GM19395 (cell line): Measurements from ENCODE around the gene ADPRHL1.

Experiments used
- ATAC-seq: cut with Tn5 transposase; IDR thresholded peaks from one replicate; pipeline ENCODE4 v1.9.1; 2021; ENCODE audit warnings: mild to moderate bottlenecking, moderate library complexity; ENCODE audit not compliant: unreplicated experiment

ADPRHL1 gene

DNA sequence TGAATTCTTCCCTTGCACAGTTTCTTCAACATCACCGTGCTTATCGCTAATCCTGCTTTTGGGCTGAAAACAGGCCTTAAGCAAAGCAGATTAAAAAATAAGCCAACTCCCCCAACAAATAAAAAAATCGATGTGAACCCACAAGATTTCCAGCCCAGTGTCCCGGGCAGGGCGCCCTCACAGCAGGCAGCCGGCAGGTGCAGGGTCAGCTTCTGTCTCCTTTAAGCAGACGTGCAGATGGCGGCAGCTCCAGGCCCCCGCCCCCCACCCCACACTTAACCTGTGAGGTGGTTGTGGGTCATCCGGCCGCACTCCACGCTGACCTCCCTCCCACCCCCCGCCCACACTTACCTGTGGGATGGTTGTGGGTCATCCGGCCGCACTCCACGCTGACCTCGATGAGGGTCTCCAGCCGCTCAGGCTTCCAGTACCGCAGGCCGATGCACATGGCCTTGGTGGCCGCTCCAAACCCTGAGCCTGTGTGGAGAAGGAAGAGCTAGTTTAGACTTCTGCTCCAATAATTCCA, 19.8 kb downstream of the ADPRHL1 start:
- no peak for ATAC-seq

DNA sequence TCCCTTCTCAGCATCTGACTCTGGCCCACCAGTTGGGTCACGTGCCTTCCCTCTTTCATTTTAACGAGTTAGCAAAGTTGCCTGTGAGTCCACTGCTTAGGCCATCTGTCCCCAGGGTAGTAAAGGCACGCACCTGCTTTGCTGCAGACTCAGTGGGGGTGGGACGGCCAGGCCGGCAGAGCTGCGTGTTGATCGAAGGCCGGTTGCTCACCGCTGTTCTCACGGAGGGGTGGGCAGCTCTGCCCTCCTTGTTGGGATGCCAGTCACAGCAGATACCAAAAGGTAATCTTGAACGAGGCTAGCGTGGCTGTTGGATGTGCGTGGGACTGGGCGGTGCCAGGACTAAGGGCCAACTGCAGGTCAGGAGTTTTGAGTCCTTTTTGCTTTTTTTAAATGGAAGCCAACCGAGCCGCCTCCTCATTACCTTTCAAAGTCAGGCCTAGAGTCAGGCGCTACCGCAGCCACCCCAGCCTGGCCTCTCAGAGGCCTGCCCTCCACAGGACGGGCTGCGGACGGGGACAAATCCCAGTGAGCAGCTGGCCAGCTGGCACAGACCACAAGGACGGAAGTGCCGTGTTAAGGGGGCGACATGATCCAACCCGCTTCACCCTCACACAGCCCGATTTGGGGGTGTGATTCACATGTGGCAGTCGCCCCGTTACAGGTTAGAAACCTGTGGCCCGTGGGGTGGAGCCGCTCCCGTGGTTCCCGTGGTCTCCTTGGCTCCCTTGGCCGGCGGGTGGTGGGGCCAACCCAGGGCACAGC, 20.6 kb downstream of the ADPRHL1 start:
- ATAC-seq: no peak

DNA sequence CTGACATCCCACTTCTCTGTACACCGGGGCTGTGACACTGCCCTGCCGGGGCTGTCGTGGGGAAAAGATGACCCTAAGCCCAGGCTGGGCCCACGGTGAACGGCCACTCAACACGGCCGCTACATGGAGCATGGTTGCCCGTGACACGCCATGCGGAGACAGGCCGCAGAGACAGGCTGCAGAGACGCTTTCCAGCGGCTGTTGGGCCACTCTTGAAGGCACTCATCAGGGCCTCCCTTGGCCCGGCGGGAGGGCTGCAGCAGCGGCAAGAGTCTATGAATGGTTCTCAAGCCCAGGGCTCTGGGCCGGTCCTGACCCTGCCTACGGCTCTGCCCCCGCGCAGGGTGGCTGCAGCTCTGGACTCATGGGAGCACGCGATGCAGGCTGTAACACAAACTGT, 22.1 kb downstream of the ADPRHL1 start:
- no peak for ATAC-seq

DNA sequence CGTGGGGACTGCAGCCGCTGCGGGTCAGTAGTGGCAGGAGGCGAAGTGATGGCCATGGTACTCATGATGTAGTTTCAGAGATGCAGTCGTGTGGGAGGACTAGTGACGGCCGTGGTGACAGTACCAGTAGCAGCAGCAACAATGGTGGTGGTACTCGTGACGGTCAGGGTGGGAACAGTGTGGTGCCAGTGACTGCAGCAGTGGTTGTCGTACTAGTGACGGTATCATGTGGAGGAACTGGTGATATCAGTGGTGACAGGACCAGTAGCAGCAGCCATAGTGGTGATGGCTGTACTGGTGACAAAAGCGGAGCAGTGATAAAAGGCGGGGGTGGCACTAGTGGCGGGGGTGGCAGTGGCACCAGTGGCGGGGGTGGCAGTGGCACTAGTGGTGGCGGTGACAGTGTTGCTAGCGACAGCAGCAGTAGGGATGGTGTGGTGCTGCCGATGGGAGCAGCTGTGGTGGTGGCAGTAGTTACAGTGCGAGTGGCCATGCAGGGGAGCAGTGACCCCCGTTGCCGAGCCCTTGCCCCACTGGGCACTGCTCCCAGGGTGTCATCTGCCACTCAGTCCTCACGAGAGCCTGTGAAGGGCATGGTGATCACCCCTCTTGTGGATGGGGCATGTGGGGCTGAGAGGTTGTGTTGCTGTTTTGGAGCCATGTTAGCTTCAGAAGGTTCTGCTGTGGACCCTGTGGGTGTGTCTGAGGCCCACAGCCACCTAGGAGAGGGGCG, 22.7 kb downstream of the ADPRHL1 start:
- ATAC-seq: no peak

DNA sequence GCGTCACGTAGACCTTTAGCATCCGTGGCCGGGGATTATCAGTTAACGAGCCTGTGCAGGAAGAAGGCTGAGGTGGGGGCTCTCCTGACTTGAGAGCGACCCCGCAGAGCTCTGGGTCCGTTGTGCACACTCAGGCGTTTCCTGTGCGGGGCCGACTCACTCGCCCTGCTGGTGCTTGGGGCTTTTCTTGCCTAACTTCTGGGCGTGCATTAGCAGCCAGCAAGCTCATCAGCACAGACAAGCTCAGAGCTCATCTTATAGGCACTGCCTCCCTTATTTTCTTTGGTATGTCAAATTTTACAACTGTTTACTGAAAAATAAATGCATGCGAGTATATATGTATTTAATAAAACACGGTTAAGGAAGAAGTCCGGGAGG, 23.7 kb downstream of the ADPRHL1 start:
- no peak for ATAC-seq

DNA sequence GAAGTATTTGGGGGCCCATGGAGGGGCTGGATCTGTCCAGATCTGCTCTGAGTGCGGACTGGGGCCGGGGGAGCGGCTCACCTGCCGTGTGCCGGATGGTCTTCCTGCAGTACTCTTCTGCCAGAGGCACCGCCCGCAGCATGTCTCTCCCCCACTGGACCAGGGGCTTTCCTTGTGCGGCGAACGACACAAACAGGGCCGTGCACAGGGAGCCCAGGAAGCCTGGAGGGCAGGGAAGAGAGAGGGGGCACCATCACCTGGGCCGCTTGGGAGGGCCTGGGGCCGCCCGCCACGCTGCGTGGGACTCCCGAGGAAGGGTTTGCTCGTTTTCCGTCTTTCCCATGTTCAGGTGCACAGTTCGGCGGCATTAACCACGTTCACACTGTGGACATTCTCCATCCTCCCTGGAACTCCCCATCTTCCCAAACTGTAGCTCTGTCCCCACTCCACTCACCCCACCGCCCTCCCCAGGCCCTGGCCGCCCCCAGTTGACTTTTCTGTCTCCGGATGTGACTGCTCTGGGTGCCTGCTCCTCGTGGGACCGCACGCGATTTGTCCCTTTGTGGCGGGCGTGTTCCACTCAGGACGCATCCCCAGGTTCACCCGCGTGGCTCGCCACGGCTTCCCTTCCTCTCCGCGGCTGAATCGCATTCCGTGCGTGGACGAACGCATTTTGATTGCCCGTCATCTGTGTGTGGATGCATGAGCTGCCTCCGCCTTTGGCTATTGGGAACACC, 24.2 kb downstream of the ADPRHL1 start:
- ATAC-seq: no peak

DNA sequence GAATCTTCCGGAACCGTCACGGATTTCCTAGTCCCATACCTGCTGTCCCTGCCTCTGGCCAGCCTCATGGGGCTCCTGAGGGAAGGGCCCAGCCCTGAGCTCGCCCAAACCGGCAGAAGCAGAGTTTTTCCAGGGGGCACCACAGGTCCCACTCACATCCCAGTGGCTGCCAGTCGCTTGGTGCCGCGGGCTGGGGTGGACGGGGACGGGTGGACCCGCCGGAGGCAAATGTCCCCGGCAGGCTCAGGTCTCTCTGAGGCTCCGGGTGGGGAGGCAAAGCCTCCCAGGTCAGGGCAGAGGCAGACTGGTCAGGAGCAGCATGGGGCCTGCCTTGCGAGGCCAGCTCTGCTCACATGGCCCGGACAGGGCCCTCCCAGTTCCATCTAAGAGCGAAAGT, 24.8 kb downstream of the ADPRHL1 start:
- no peak for ATAC-seq

DNA sequence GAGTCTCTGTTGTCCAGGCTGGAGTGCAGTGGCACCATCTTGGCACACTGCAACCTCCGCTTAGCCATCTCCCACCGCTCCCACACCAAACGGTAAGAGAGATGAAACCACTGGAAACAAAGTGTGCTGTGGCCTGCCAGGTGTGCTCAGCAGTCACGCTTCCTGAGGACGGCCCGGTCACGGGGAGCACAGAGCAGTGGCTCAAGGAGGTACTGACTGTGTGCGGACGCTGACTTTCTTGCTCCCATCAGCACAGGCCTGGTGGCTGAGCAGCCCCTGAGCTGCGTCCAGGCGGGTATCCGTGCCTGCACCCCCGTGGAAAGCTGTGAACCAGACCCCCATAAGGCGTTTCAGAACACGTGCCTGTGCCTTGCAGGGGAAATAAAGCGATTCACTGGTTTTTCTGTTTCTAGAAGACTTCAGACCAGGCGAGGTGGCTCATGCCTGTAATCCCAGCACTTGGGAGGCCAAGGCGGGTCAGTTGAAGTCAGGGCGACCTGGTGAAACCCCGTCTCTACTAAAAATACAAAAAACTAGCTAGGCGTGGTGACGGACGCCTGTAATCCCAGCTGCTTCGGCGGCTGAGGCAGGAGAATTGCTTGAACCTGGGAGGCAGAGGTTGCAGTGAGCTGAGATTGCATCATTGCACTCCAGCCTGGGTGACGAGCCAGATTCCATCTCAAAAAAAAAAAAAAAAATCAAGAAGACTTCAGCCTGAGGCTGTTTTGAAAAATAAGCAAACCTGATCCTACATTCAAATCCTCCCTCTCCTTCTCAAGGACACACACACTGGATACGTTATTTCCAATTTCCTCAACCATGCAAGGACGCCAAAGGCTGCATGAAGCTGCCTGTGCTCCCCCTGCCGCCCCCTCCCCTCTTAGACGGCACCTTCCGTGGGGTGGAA, 25.5 kb downstream of the ADPRHL1 start:
- no peak for ATAC-seq

DNA sequence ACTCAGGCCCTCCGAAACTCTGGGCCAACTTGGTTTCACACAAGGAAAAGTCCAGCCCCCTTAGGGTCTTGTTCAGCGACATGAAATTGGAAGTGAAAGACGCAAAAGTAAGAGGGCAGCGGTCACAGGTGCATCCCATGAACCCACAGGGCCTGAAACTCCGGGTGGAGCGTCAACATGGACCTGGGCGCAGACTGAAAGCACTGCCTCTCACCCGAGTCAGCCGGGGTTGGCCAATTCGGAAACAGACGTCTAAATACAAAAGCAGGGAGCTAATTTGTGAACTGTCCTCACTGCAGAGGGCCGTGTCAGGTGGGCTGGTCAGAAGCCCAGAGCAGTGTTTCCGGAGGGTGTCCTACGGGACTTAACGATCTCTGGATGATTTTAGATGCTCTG, 26.7 kb downstream of the ADPRHL1 start:
- ATAC-seq: no peak

DNA sequence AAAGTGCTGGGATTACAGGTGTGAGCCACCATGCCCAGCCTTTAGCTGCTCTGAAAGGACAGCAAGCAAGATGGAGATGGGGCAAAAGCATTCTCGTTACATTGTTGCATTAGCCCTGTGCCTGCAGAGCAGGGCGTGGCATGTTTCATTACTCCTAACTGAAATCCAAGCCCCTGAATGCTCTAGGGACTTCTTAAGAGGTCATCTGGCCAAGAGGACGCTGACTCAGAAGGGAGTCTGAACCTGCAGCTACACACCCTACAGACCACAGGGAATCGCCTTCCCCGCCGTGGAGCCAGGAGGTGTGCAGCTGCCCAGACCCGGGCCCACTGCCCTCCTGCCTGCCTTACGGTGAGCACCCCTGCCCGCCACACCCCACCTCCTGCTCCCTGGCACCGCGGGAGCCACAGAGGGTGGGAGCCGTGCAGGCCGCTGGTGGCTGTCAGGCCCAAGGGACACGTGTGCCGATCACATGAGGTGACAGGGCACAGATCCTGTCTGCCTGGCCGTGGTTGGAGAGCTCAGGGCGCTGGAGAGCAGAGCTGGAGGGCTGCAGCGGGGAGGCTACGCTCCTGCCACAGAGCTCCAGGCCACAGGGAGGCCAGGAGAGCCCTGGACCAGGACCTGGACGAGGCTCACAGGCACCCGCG, 27.2 kb downstream of the ADPRHL1 start:
- no peak for ATAC-seq

DNA sequence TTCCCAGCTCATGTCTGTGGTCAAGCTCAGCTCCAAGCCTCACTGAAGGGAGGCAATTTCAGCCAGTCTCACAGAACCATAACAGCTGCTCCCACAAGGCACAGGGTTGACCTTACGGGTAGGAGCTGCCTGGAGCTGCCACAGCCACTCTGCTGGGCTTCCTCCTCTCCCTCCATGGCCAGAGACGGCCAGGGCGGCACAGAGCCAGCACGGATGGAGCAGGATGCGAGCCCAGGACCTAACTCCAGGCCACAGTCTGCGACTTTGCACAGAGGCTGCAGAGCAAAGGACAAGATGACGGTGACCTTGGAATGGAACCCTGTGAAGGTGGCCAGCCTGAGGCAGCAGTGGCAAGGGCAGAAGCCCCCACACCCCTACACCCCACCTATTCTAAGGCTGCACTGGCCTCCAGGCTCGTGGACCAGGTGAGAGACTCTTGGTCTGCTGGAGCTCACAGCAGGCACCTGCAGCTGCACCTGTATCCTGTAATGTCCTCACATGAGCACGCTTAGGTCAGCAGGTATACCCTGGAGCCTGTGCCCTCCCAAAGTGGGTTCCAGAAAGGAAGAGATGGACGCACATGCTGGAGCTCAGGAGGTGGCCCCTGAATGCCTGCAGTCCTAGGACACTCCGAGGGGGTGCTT, 29.6 kb downstream of the ADPRHL1 start:
- no peak for ATAC-seq

DNA sequence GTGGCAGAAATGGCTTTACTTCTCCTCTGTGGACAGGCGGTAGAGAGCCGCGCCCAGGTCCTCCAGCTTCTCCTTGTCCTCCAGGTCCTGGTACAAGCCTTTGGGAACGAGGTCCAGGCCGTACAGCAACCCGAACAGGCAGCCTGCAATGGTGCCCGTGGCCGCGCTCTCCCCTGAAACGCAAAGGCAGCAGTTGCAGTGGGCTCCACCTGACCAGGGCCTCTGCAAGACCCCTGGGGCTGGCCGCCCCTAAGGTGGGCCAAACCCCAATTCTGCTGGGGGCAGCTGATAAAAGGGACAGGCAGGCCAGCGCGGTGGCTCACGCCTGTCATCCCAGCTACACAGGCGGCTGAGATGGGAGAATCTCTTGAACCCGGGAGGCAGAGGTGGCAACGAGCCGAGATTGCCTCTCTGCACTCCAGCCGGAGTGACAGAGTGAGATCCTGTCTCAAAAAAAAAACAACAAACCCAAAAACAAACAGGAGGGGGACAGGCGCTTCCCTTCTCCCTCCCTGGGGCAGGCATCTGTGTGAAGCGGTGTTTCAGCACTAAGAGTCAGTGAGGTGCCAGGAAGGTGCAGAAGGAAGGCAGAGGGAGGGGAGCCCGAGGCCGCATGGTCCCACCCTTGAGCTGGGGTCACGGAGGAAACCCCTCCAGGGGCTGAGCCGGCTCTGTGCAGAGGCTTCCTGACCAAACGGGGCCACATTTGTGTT, 30.3 kb downstream of the ADPRHL1 start:
- no peak for ATAC-seq

DNA sequence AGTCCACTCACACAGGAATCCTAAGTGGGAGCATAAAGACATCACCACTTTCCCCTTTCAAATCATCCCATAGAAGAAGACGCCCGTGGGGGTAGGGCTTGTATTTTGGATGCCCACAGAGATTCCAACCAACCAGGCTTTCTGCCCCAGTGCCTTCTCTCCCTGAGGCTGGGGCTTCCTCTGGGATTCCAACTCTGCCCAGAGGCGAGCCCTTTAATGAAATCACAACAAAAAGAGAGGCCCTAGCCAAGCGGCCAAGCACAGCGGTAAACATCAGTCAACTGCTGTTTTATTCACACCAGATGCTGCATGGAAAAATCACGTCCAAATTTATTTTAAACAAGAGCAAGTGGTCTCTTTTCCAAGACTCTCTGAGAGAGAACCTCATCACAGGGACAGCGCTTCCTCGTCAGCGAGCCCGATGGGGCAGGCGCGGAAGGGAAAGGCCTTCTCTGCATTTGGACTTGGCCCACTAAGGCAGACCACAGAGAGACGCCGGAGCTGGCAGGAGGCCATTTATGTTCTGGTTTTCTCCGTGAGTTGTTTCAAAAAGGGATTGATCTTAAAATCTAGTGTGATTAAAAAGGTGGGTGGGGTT, 31.5 kb downstream of the ADPRHL1 start:
- ATAC-seq: no peak

DNA sequence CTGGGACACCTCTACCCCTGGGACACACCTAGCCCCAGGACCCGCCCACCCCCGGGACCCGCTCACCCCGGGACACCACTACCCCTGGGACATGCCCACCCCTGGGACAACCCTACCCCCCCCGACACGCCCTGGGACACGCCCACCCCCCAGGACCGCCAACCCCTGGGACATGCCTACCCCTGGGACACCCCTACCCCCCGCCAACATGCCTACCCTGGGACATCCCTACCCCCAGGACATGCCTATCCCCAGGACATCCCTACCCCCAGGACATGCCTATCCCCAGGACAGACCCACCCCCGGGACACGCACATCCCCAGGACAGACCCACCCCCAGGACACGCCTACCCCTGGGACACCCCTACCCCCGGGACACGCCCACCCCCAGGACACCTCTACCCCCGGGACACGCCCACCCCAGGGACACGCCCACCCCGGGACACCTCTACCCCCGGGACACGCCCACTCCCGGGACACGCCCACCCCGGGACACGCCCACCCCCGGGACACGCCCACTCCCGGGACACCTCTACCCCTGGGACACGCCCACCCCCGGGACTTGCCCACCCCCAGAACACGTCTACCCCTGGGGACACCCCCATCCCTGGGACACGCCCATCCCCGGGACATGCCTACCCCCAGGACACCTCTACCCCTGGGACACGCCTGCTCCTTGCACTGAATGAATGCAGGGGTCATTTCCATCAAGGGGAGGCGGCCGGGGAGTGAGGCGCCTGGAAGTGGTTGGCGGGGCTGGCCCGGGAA, 32.3 kb downstream of the ADPRHL1 start:
- no peak for ATAC-seq

DNA sequence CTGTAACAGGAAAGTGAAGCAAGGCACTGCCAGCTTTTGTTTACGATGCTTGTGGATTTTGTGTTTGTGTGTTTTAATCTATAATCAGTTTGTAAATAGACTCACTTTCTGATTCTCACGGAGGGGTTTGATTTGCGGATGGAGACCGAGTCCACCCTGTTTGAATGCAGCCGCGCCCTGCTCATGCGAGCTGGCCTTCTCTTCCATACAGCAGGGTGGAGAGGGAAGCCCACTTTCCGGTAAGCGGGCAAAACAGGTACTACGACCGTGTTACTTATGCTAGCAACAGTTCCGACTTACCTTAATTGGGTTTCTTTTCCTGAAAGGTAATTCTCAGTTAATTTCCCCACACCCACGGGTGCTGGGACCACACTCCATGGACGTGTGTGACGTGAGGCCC, 33.1 kb downstream of the ADPRHL1 start:
- no peak for ATAC-seq

DNA sequence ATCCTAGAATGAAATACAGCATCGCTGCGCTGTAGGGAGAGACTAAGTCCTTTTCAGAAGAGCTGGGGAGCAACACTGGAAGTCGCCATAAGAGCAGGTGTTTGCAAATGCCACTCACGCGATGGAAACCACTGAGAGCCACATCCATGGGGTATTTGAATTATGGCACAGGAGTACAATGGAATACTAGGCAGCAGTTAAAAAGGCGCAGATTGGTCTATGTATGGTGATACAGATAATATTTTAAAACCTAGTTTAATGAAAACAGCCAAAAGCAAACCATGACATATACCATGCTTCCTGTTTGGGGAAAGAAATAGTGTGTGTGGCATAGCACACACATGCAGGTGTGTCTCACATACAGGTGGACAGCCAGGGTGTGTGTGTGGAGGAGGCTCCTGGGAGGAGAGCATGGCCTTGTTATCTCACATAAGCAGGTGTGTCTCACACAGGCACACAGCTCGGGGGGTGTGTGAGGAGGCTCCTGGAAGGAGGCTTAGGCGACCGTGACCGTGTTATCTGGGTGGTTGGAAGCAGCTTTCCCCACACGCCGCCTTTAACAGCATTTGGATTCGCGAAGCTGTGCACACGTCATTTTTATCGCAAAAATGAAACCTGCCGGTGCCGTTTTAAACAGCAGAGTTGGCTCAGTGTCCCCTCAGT, 33.6 kb downstream of the ADPRHL1 start:
- ATAC-seq: no peak

DNA sequence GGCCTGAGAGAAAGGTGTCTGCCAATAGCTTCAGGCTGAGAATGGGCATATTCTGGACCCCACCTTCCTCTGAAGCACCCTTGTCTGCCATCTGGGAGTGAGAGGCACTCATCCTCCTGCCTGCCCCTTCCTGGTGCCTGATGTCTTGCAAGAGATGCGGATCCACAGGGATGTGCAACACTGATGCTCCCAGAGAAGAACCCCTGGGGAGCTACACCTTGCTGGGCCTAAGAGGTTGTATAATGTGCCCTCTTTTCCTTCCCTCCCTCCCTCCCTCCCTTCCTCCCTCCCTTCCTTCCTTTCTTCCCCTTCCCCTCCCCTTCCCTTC, 34.6 kb downstream of the ADPRHL1 start:
- no peak for ATAC-seq
